H9 (cell line): ENCODE measurements around the gene SKIC2. TPM values are rescaled to one million over a fixed set of nuclear protein-coding genes. Genes with fewer than 3 reads are reported as not detected.

Source experiments
- DNase-seq: peaks from one replicate; pipeline ENCODE4 v3.0.0-alpha.2; 2017
- H2AFZ ChIP-seq: one replicate; pipeline ENCODE4 v1.6.1; 2013; ENCODE audit warnings: mild to moderate bottlenecking, low read length, control low read depth, moderate library complexity
- H2AK5ac ChIP-seq: 2 replicates; pipeline ENCODE4 v1.6.1; 2013; ENCODE audit warnings: low read length, control low read depth, mixed read lengths; ENCODE audit not compliant: insufficient read length
- H2BK120ac ChIP-seq: one replicate; pipeline ENCODE4 v1.6.1; 2013; ENCODE audit warnings: low read depth, mild to moderate bottlenecking, low read length, control low read depth, inconsistent platforms; ENCODE audit not compliant: poor library complexity, severe bottlenecking
- H2BK12ac ChIP-seq: 2 replicates; pipeline ENCODE4 v1.6.1; 2013; ENCODE audit warnings: low read length, control low read depth, mixed read lengths, low read depth; ENCODE audit not compliant: insufficient read length
- H2BK15ac ChIP-seq: 2 replicates; pipeline ENCODE4 v1.6.1; 2013; ENCODE audit warnings: low read depth, low read length, control low read depth
- H2BK20ac ChIP-seq: one replicate; pipeline ENCODE4 v1.6.1; 2013; ENCODE audit warnings: low read depth, mild to moderate bottlenecking, low read length, control low read depth, inconsistent platforms; ENCODE audit not compliant: poor library complexity, severe bottlenecking
- H2BK5ac ChIP-seq: 2 replicates; pipeline ENCODE4 v1.6.1; 2013; ENCODE audit warnings: low read length, control low read depth, mixed read lengths; ENCODE audit not compliant: insufficient read length
- H3K14ac ChIP-seq: 2 replicates; pipeline ENCODE4 v1.6.1; 2013; ENCODE audit warnings: low read length, control low read depth; ENCODE audit not compliant: insufficient read depth
- H3K18ac ChIP-seq: 2 replicates; pipeline ENCODE4 v1.6.1; 2013; ENCODE audit warnings: low read depth, mild to moderate bottlenecking, mixed read lengths, low read length, control low read depth; ENCODE audit not compliant: insufficient read length
- H3K23ac ChIP-seq: 2 replicates; pipeline ENCODE4 v1.6.1; 2013; ENCODE audit warnings: low read length, control low read depth, mixed read lengths, low read depth; ENCODE audit not compliant: insufficient read length
- H3K23me2 ChIP-seq: 2 replicates; pipeline ENCODE4 v1.6.1; 2013; ENCODE audit warnings: low read depth, mild to moderate bottlenecking, mixed read lengths, low read length, control low read depth; ENCODE audit not compliant: insufficient read length, poor library complexity, severe bottlenecking
- H3K27ac ChIP-seq: 2 replicates; pipeline ENCODE4 v1.5.1; 2013; ENCODE audit warnings: low read length, control low read depth, mixed read lengths, low read depth; ENCODE audit not compliant: insufficient read length
- H3K27me3 ChIP-seq: 2 replicates; pipeline ENCODE4 v1.6.1; 2013; ENCODE audit warnings: low read length, control low read depth, inconsistent platforms; ENCODE audit not compliant: insufficient read depth
- H3K4ac ChIP-seq: 2 replicates; pipeline ENCODE4 v1.6.1; 2013; ENCODE audit warnings: low read depth, mild to moderate bottlenecking, control low read depth, inconsistent platforms, low read length, moderate library complexity
- H3K4me1 ChIP-seq: 2 replicates; pipeline ENCODE4 v1.6.1; 2013; ENCODE audit warnings: low read length, control low read depth, inconsistent platforms; ENCODE audit not compliant: insufficient read depth
- H3K4me2 ChIP-seq: 2 replicates; pipeline ENCODE4 v1.6.1; 2013; ENCODE audit warnings: low read length, control low read depth, mixed read lengths; ENCODE audit not compliant: insufficient read length, insufficient read depth
- H3K56ac ChIP-seq: 2 replicates; pipeline ENCODE4 v1.6.1; 2013; ENCODE audit warnings: low read depth, mild to moderate bottlenecking, mixed read lengths, low read length, control low read depth; ENCODE audit not compliant: insufficient read length
- H3K79me1 ChIP-seq: 2 replicates; pipeline ENCODE4 v1.6.1; 2013; ENCODE audit warnings: low read depth, mild to moderate bottlenecking, moderate library complexity, low read length, control low read depth, inconsistent platforms; ENCODE audit not compliant: insufficient read depth, poor library complexity, severe bottlenecking
- H3K79me2 ChIP-seq: 2 replicates; pipeline ENCODE4 v1.6.1; 2013; ENCODE audit warnings: low read length, control low read depth, inconsistent platforms; ENCODE audit not compliant: insufficient read depth
- H3K9ac ChIP-seq: 2 replicates; pipeline ENCODE4 v1.6.1; 2013; ENCODE audit warnings: low read length, control low read depth, mixed read lengths; ENCODE audit not compliant: insufficient read length; ENCODE audit errors: extremely low read depth
- H3K9me3 ChIP-seq: one replicate; pipeline ENCODE4 v1.6.1; 2013; ENCODE audit warnings: low read depth, low read length, inconsistent platforms; ENCODE audit not compliant: control insufficient read depth
- H3T11ph ChIP-seq: one replicate; pipeline ENCODE4 v1.6.1; 2013; ENCODE audit warnings: mild to moderate bottlenecking, low read length, control low read depth, inconsistent platforms
- H4K20me1 ChIP-seq: one replicate; pipeline ENCODE4 v1.6.1; 2013; ENCODE audit not compliant: control insufficient read depth, insufficient read length, insufficient read depth
- H4K5ac ChIP-seq: 2 replicates; pipeline ENCODE4 v1.6.1; 2013; ENCODE audit warnings: low read depth, mild to moderate bottlenecking, mixed read lengths, low read length, control low read depth; ENCODE audit not compliant: insufficient read length
- H4K8ac ChIP-seq: replicated peaks from 2 replicates; pipeline ENCODE4 v1.6.1; 2013; ENCODE audit warnings: low read length, control low read depth, mixed read lengths, low read depth; ENCODE audit not compliant: insufficient read length
- H4K91ac ChIP-seq: 2 replicates; pipeline ENCODE4 v1.6.1; 2013; ENCODE audit warnings: low read depth, mild to moderate bottlenecking, moderate library complexity, mixed read lengths, low read length, control low read depth; ENCODE audit not compliant: insufficient read length
- H3K27ac Mint-ChIP-seq, 3 experiments: 2 replicates in 2 of 3; 3 replicates in 1 of 3; pipeline ENCODE4 v1.8.0; 2020 to 2021; ENCODE audit warnings: mixed read lengths in 3 of 3, mild to moderate bottlenecking in 1 of 3, moderate library complexity in 1 of 3
- H3K27me3 Mint-ChIP-seq: 2 replicates; pipeline ENCODE4 v1.8.0; 2021; ENCODE audit warnings: low read depth, mild to moderate bottlenecking, moderate library complexity, mixed read lengths
- H3K36me3 Mint-ChIP-seq, 3 experiments: 2 replicates in 2 of 3; 3 replicates in 1 of 3; pipeline ENCODE4 v1.8.0; 2020 to 2021; ENCODE audit warnings: low read depth in 3 of 3, mixed read lengths in 3 of 3; ENCODE audit not compliant: insufficient read depth in 1 of 3
- H3K4me1 Mint-ChIP-seq, 2 experiments: 2 replicates each; pipeline ENCODE4 v1.8.0; 2020; ENCODE audit warnings: mixed read lengths in 2 of 2
- H3K4me3 Mint-ChIP-seq, 2 experiments: 2 replicates in 1 of 2; 3 replicates in 1 of 2; pipeline ENCODE4 v1.8.0; 2020 to 2021; ENCODE audit warnings: mild to moderate bottlenecking in 2 of 2, mixed read lengths in 2 of 2, moderate library complexity in 1 of 2
- H3K9me3 Mint-ChIP-seq, 2 experiments: 2 replicates in 1 of 2; 3 replicates in 1 of 2; pipeline ENCODE4 v1.8.0; 2020; ENCODE audit warnings: mild to moderate bottlenecking in 2 of 2, mixed read lengths in 2 of 2, moderate library complexity in 1 of 2
- WGBS: extraction: QIAGEN DNeasy Blood & Tissue Kit; methylation state at CpG from one replicate; pipeline ENCODE4 v1.1.7; 2013; ENCODE audit warnings: missing lambda C conversion rate, low lambda C conversion rate, mixed read lengths; ENCODE audit not compliant: insufficient read length; ENCODE audit errors: extremely low coverage; 5-methylcytosine and 5-hydroxymethylcytosine counted together
- total RNA-seq: library from RNA; stranded (reverse); gene quantifications from 2 replicates; pipeline ENCODE4 v1.2.1, GENCODE V29; 2021
- TF ChIP-seq, protein P1 (sequence below): fragments of 200-600 bp; sonication (generic); conservative IDR thresholded peaks from 3 replicates; pipeline ENCODE4 v1.8.0; 2021; ENCODE audit warnings: antibody characterized with exemption, mild to moderate bottlenecking

The SKIC2 gene
- total RNA-seq, 1 experiment from 2014 or later, result 86.2 TPM

DNA sequence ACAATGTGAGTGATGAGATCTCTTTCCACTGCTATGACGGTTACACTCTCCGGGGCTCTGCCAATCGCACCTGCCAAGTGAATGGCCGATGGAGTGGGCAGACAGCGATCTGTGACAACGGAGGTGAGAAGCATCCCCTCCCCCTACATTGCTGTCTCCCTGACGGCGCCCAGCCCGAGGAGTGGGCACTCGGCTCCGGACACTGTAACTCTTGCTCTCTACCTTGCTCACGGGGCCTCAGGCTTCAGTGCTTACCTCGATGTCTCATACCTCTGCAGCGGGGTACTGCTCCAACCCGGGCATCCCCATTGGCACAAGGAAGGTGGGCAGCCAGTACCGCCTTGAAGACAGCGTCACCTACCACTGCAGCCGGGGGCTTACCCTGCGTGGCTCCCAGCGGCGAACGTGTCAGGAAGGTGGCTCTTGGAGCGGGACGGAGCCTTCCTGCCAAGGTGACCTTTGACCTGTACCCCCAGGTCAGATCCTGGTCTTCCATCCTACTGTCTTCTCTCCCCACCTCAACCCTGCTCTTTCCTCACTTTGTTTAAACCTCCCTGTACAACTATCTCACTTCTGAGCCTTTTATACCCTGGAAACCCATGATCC, 11.8 kb upstream of the SKIC2 start:
- H3K79me1 ChIP-seq, result no peaks in the 10 kb centered on the region
- Mint-ChIP-seq H3K27me3 (peaks cover 57% of the 10 kb centered on the region), H3K4me3 (no peak overlapping the region; a peak in 1 of 5 replicates)

More for the DNA sequence above, 11.8 kb upstream of the SKIC2 start:
- Histone ChIP-seq H3K9ac (no peak overlapping the region), H2BK5ac (no peak overlapping the region), H4K5ac (no peak overlapping the region), H3K4me2 (no peak overlapping the region), H3K9me3 (no peaks in the 10 kb centered on the region), H4K20me1 (peaks cover 2% of the 10 kb centered on the region), H3T11ph (no peak overlapping the region), H2BK20ac (no peak overlapping the region), H3K27me3 (no peaks in the 10 kb centered on the region), H2AK5ac (no peak overlapping the region), H4K91ac (no peak overlapping the region), H3K23ac (no peak overlapping the region), H3K18ac (no peak overlapping the region), H3K4ac (no peak overlapping the region), H4K8ac (no peak overlapping the region), H2BK15ac (no peak overlapping the region), H3K56ac (no peak overlapping the region), H3K79me2 (no peaks in the 10 kb centered on the region), H2AFZ (no peak overlapping the region), H3K27ac (no peak overlapping the region), H3K14ac (no peak overlapping the region), H3K4me1 (no peaks in the 10 kb centered on the region), H2BK120ac (no peak overlapping the region), H2BK12ac (no peak overlapping the region), H3K23me2 (no peaks in the 10 kb centered on the region)
- WGBS, result no CpG with 5 or more reads among the region's 24 CpGs
- Mint-ChIP-seq H3K4me1 (peaks cover 5 to 8% of the 10 kb centered on the region in 2 experiments; a peak in 3 of 4 replicates), H3K36me3 (peaks cover 0 to 20% (median 10%) of the 10 kb centered on the region in 3 experiments; a peak in 6 of 7 replicates), H3K27ac (no peak overlapping the region; a peak in 1 of 7 replicates), H3K9me3 (no peaks in the 10 kb centered on the region)
- TF ChIP-seq, protein P1, sequence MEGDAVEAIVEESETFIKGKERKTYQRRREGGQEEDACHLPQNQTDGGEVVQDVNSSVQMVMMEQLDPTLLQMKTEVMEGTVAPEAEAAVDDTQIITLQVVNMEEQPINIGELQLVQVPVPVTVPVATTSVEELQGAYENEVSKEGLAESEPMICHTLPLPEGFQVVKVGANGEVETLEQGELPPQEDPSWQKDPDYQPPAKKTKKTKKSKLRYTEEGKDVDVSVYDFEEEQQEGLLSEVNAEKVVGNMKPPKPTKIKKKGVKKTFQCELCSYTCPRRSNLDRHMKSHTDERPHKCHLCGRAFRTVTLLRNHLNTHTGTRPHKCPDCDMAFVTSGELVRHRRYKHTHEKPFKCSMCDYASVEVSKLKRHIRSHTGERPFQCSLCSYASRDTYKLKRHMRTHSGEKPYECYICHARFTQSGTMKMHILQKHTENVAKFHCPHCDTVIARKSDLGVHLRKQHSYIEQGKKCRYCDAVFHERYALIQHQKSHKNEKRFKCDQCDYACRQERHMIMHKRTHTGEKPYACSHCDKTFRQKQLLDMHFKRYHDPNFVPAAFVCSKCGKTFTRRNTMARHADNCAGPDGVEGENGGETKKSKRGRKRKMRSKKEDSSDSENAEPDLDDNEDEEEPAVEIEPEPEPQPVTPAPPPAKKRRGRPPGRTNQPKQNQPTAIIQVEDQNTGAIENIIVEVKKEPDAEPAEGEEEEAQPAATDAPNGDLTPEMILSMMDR, result no peak
- no peak for DNase-seq
